H1 (cell line): Measurements from ENCODE around the gene GRID1. TPM values are rescaled to one million over a fixed set of nuclear protein-coding genes. Genes with fewer than 3 reads are reported as not detected.

Experiments
- CTCF ChIA-PET: fragments of 300-600 bp; sonication (Branson Sonifier 250); formaldehyde crosslinking; loops from one replicate; lab custom pipeline; 2021; ENCODE audit not compliant: partially characterized antibody; lab: Charles Lee
- POLR2A ChIA-PET: fragments of 300-600 bp; sonication (Branson Sonifier 250); formaldehyde crosslinking; loops from one replicate; lab custom pipeline; 2021; ENCODE audit warnings: inconsistent platforms; ENCODE audit not compliant: partially characterized antibody; lab: Charles Lee
- DNase-seq, 2 experiments: peaks; one replicate each; pipeline versions ENCODE4 v3.0.0 to v3.0.0-alpha.2; 2010 to 2022; ENCODE audit warnings: low spot score in 2 of 2, low read depth in 1 of 2, mixed read lengths in 1 of 2
- FAIRE-seq: peaks from 2 replicates; lab custom pipeline; 2011; peaks lifted over from hg19 to GRCh38; lab: Jason Lieb, UNC
- H2AFZ ChIP-seq: 2 replicates; pipeline ENCODE4 v1.8.1; 2012; ENCODE audit warnings: low read length, inconsistent platforms
- H2AK5ac ChIP-seq: 2 replicates; pipeline ENCODE4 v1.6.1; 2013; ENCODE audit warnings: low read depth, low read length
- H2BK120ac ChIP-seq: replicated peaks from 2 replicates; pipeline ENCODE3; 2013; ENCODE audit warnings: low read depth, low read length, inconsistent platforms
- H2BK12ac ChIP-seq: 2 replicates; pipeline ENCODE4 v1.6.1; 2013; ENCODE audit warnings: low read depth, low read length
- H2BK15ac ChIP-seq: 2 replicates; pipeline ENCODE4 v1.6.1; 2013; ENCODE audit warnings: low read length
- H2BK20ac ChIP-seq: 2 replicates; pipeline ENCODE4 v1.6.1; 2013; ENCODE audit warnings: low read length
- H2BK5ac ChIP-seq: 2 replicates; pipeline ENCODE4 v1.6.1; 2013; ENCODE audit warnings: low read depth, low read length
- H3K14ac ChIP-seq: 2 replicates; pipeline ENCODE4 v1.6.1; 2013; ENCODE audit warnings: inconsistent platforms; ENCODE audit not compliant: insufficient read length
- H3K18ac ChIP-seq: 2 replicates; pipeline ENCODE4 v1.6.1; 2013; ENCODE audit warnings: low read length; ENCODE audit errors: extremely low read depth
- H3K23ac ChIP-seq: 2 replicates; pipeline ENCODE4 v1.6.1; 2013; ENCODE audit warnings: inconsistent platforms; ENCODE audit not compliant: insufficient read length
- H3K23me2 ChIP-seq: 2 replicates; pipeline ENCODE4 v1.6.1; 2013; ENCODE audit warnings: low read depth, low read length
- H3K27ac ChIP-seq: 2 replicates; pipeline ENCODE4 v1.6.1; 2011; ENCODE audit warnings: low read depth, low read length, inconsistent platforms
- H3K27me3 ChIP-seq, 4 experiments: replicated peaks in 1 of 4; 1 replicate in 1 of 4; 2 replicates in 3 of 4; pipeline versions ENCODE4 v1.6.1 to v1.8.1; 2011 to 2013; ENCODE audit warnings: low read length in 3 of 4, mild to moderate bottlenecking in 3 of 4, inconsistent platforms in 2 of 4, mixed read lengths in 2 of 4, moderate library complexity in 1 of 4; ENCODE audit not compliant: control insufficient read depth in 3 of 4, insufficient read depth in 3 of 4; ENCODE audit errors: extremely low read depth in 1 of 4
- H3K36me3 ChIP-seq, 4 experiments: 2 replicates each; pipeline versions ENCODE4 v1.6.1 to v1.8.1; 2011 to 2013; ENCODE audit warnings: mild to moderate bottlenecking in 4 of 4, low read length in 3 of 4, moderate library complexity in 2 of 4, control low read depth in 1 of 4, inconsistent platforms in 1 of 4; ENCODE audit not compliant: insufficient read depth in 4 of 4, control insufficient read depth in 2 of 4
- H3K4ac ChIP-seq: replicated peaks from 2 replicates; pipeline ENCODE3; 2013; ENCODE audit warnings: low read length, low read depth, mixed read lengths, inconsistent platforms; ENCODE audit not compliant: insufficient read length
- H3K4me1 ChIP-seq, 4 experiments: replicated peaks in 1 of 4; 1 replicate in 1 of 4; 2 replicates in 3 of 4; pipeline versions ENCODE4 v1.6.1 to v1.8.1; 2011 to 2013; ENCODE audit warnings: low read length in 3 of 4, inconsistent platforms in 2 of 4, mixed read lengths in 1 of 4; ENCODE audit not compliant: insufficient read depth in 4 of 4, control insufficient read depth in 3 of 4
- H3K4me2 ChIP-seq, 2 experiments: 2 replicates each; pipeline versions ENCODE4 v1.6.1 to v1.8.1; 2011 to 2013; ENCODE audit warnings: low read depth in 2 of 2, low read length in 2 of 2, control low read depth in 1 of 2, inconsistent platforms in 1 of 2, mild to moderate bottlenecking in 1 of 2; ENCODE audit not compliant: insufficient read depth in 1 of 2
- H3K4me3 ChIP-seq, 4 experiments: fragments of 200-600, 300-600 bp in 1 of 4; sonication (generic), shearing (Covaris generic), sonication (Bioruptor Twin) in 1 of 4; 2 replicates each; pipeline versions ENCODE4 v1.5.1 to v1.8.1; 2011 to 2016; ENCODE audit warnings: low read length in 4 of 4, low read depth in 3 of 4, control low read depth in 2 of 4, inconsistent platforms in 2 of 4, mild to moderate bottlenecking in 2 of 4, mixed read lengths in 1 of 4, moderate library complexity in 1 of 4; ENCODE audit not compliant: insufficient read depth in 2 of 4; ENCODE audit errors: extremely low read depth in 1 of 4
- H3K56ac ChIP-seq: replicated peaks from 2 replicates; pipeline ENCODE3; 2013; ENCODE audit warnings: low read depth, mild to moderate bottlenecking, mixed read lengths, low read length, inconsistent platforms; ENCODE audit not compliant: insufficient read length
- H3K79me1 ChIP-seq: 2 replicates; pipeline ENCODE4 v1.6.1; 2013; ENCODE audit warnings: low read depth, low read length, control low read depth
- H3K79me2 ChIP-seq, 2 experiments: 2 replicates each; pipeline versions ENCODE4 v1.6.1 to v1.8.1; 2012 to 2013; ENCODE audit warnings: low read length in 2 of 2, mild to moderate bottlenecking in 2 of 2, inconsistent platforms in 1 of 2; ENCODE audit not compliant: insufficient read depth in 2 of 2, control insufficient read depth in 1 of 2
- H3K9ac ChIP-seq, 4 experiments: replicated peaks in 1 of 4; 1 replicate in 1 of 4; 2 replicates in 3 of 4; pipeline versions ENCODE4 v1.6.1 to v1.8.1; 2011 to 2013; ENCODE audit warnings: low read depth in 3 of 4, low read length in 3 of 4, control low read depth in 2 of 4, mild to moderate bottlenecking in 2 of 4, moderate library complexity in 2 of 4, inconsistent platforms in 1 of 4; ENCODE audit errors: extremely low read depth in 1 of 4
- H3K9me3 ChIP-seq, 2 experiments: 2 replicates each; pipeline versions ENCODE4 v1.6.1 to v1.8.1; 2012 to 2013; ENCODE audit warnings: mild to moderate bottlenecking in 2 of 2, moderate library complexity in 2 of 2, control low read depth in 1 of 2, inconsistent platforms in 1 of 2, low read depth in 1 of 2, low read length in 1 of 2, mixed read lengths in 1 of 2; ENCODE audit not compliant: insufficient read depth in 2 of 2
- H4K20me1 ChIP-seq, 2 experiments: replicated peaks in 1 of 2; 2 replicates each; pipeline versions ENCODE3 to v1.8.1; 2011 to 2013; ENCODE audit warnings: inconsistent platforms in 2 of 2, low read length in 2 of 2, mild to moderate bottlenecking in 1 of 2; ENCODE audit not compliant: insufficient read depth in 2 of 2, control insufficient read depth in 1 of 2
- H4K5ac ChIP-seq: 2 replicates; pipeline ENCODE4 v1.6.1; 2013; ENCODE audit warnings: low read length, low read depth, mixed read lengths, inconsistent platforms; ENCODE audit not compliant: insufficient read length
- H4K8ac ChIP-seq: 2 replicates; pipeline ENCODE4 v1.8.0; 2013; ENCODE audit warnings: mild to moderate bottlenecking, moderate library complexity, low read length, inconsistent platforms; ENCODE audit not compliant: insufficient read depth; ENCODE audit errors: extremely low read depth
- H4K91ac ChIP-seq: replicated peaks from 2 replicates; pipeline ENCODE3; 2013; ENCODE audit warnings: low read length, mixed read lengths, inconsistent platforms; ENCODE audit not compliant: insufficient read length
- BCL11A ChIP-seq, 2 experiments: IDR thresholded peaks; one replicate each; pipeline ENCODE4 v1.6.1; 2011; ENCODE audit warnings: low read depth in 2 of 2, low read length in 2 of 2, mild to moderate bottlenecking in 2 of 2
- EGR1 ChIP-seq: IDR thresholded peaks from 2 replicates; pipeline ENCODE4 v1.6.1; 2011; ENCODE audit warnings: low read depth, low read length, borderline replicate concordance
- EP300 ChIP-seq, 2 experiments: IDR thresholded peaks; 1 replicate in 1 of 2; 2 replicates in 1 of 2; pipeline ENCODE4 v1.6.1; 2011 to 2012; ENCODE audit warnings: low read depth in 2 of 2, low read length in 2 of 2, mild to moderate bottlenecking in 2 of 2, borderline replicate concordance in 1 of 2, inconsistent platforms in 1 of 2, moderate library complexity in 1 of 2
- NANOG ChIP-seq: IDR thresholded peaks from 2 replicates; pipeline ENCODE4 v1.6.1; 2011; ENCODE audit warnings: low read length, low read depth, mild to moderate bottlenecking, inconsistent platforms; ENCODE audit not compliant: insufficient read depth, poor library complexity, severe bottlenecking
- SIN3A ChIP-seq, 2 experiments: IDR thresholded peaks in 1 of 2; conservative IDR thresholded peaks in 1 of 2; 2 replicates each; pipeline ENCODE4 v1.6.1; 2011 to 2012; ENCODE audit warnings: low read length in 2 of 2, improper control_type of control experiment in 1 of 2, low read depth in 1 of 2, mild to moderate bottlenecking in 1 of 2
- WGBS, 2 experiments: shearing (Covaris generic) in 1 of 2; methylation state at CpG; one replicate each; pipeline versions ENCODE4 v1.1.6 to v1.1.7; 2013 to 2015; ENCODE audit warnings: low lambda C conversion rate in 2 of 2, mixed read lengths in 2 of 2, inconsistent platforms in 1 of 2, low coverage in 1 of 2, missing lambda C conversion rate in 1 of 2; ENCODE audit not compliant: insufficient replicate concordance in 2 of 2, insufficient coverage in 1 of 2, insufficient read length in 1 of 2; ENCODE audit errors: extremely low coverage in 1 of 2, missing lambda C conversion rate in 1 of 2; 5-methylcytosine and 5-hydroxymethylcytosine counted together
- polyA plus RNA-seq, 7 experiments: library from polyadenylated mRNA; depleted of rRNA in 3 of 7; stranded (reverse) in 5 of 7; unstranded in 2 of 7; fragments of >200 nt in 5 of 7; fragments of 200-250 nt in 2 of 7; gene quantifications; 1 replicate in 5 of 7; 2 replicates in 1 of 7; 4 replicates in 1 of 7; pipeline versions ENCODE4 v1.2.1 to v1.2.3, GENCODE V29; 2011 to 2013; ENCODE audit warnings: missing spikeins in 2 of 7, mixed read lengths in 2 of 7
- total RNA-seq: library from RNA; stranded (reverse); fragmentation: NEBNext Ultra II Directional; extraction: Animal tissue kit (Norgen Biotek cat#: 25700); gene quantifications from 2 replicates; pipeline ENCODE4 v1.2.1, GENCODE V29; 2021

The GRID1 gene
- total and polyA plus RNA-seq, 2 of the 8 experiments (the other 6 are each of a cell fraction or from before 2014, with no cell fraction given), result 0.22 to 0.30 TPM

- no peaks in the 10 kb centered on the region for H3K23me2 ChIP-seq
- 0 out of 2 replicates have a peak overlapping the region, but pooled peaks have one; percentile 35 for H2AFZ ChIP-seq
- no peak overlapping the region for H2BK12ac ChIP-seq
- CTCF ChIA-PET, result interaction anchor here (1.1 to 2.4 kb wide), 6 partner anchors 10 to 270 kb away, joined by 3 to 8 read pairs (median 5); no protein-coding TSS in a partner anchor
- no peak overlapping the region for H4K8ac ChIP-seq
- H4K5ac ChIP-seq, result no peak overlapping the region
- no peak for FAIRE-seq
- no peak overlapping the region for H3K9ac ChIP-seq
- H3K18ac ChIP-seq, result peak overlapping the region; percentile 38; the same call in 1 of the 2 replicates
- H4K20me1 ChIP-seq, result no peaks in the 10 kb centered on the region
- H2BK5ac ChIP-seq, result peak overlapping the region; percentile 81; the same call in 1 of the 2 replicates
- POLR2A ChIA-PET, result no interaction called here
- WGBS, 2 experiments, result 71% methylated on average over 4 of the region's 4 CpGs; no CpG with 5 or more reads in 1 of the 2 experiments
- H2AK5ac ChIP-seq, result no peak overlapping the region
- no peaks in the 10 kb centered on the region for H3K27me3 ChIP-seq
- H4K91ac ChIP-seq, result no peak overlapping the region
- no peaks in the 10 kb centered on the region for H3K79me1 ChIP-seq
- H2BK20ac ChIP-seq, result no peak overlapping the region
- no peak overlapping the region for H3K14ac ChIP-seq
- H3K4me2 ChIP-seq, result peak overlapping the region; percentile 31 to 48; a peak in 2 of 4 replicates
- no peak overlapping the region for H2BK15ac ChIP-seq
- no peak overlapping the region for H3K56ac ChIP-seq
- H3K4me3 ChIP-seq, result no peak overlapping the region
- no peak overlapping the region for H3K4ac ChIP-seq
- H3K27ac ChIP-seq, result no peak overlapping the region
- no peak for TF ChIP-seq NANOG
- TF ChIP-seq SIN3A (conservative IDR thresholded peaks at IDR 0.05 in 1 of 2, IDR thresholded peaks at IDR 0.05 in 1 of 2; ENCODE audit: low read depth in 1 of 2, low read length in 2 of 2), result no peak
- TF ChIP-seq EP300 (IDR thresholded peaks at IDR 0.05; ENCODE audit: borderline replicate concordance in 1 of 2, low read depth in 2 of 2, low read length in 2 of 2), result no peak
- TF ChIP-seq EGR1, result 0 out of 2 replicates have a peak, but pooled peaks have one; percentile 28
- no peak for TF ChIP-seq BCL11A (IDR thresholded peaks at IDR 0.05; ENCODE audit: low read depth in 2 of 2, low read length in 2 of 2)
- no peaks in the 10 kb centered on the region for H3K36me3 ChIP-seq
- no peak overlapping the region for H2BK120ac ChIP-seq
- H3K4me1 ChIP-seq, result peaks cover 0 to 8% (median 5%) of the 10 kb centered on the region in 4 experiments; a peak in 4 of 7 replicates
- no peak overlapping the region for H3K23ac ChIP-seq
- H3K9me3 ChIP-seq, result no peaks in the 10 kb centered on the region
- DNase-seq, result peak; percentile 48 to 50
- no peaks in the 10 kb centered on the region for H3K79me2 ChIP-seq
Observed at GRCh38 chr10:86079088-86079487, 287.5 kb downstream of the GRID1 start.
